HepG2 (cell line): Measurements from ENCODE around the gene PRSS36. TPM values are rescaled to one million over a fixed set of nuclear protein-coding genes. Genes with fewer than 3 reads are reported as not detected.

Experiments
- DNMT3B ChIP-seq: conservative IDR thresholded peaks from 2 replicates; pipeline ENCODE4 v1.6.1; 2016; ENCODE audit warnings: missing biosample characterization, control low read depth
- ERF ChIP-seq: IDR thresholded peaks from 2 replicates; pipeline ENCODE4 v1.6.1; 2018; ENCODE audit warnings: missing biosample characterization, missing genetic modification reagents
- HDAC1 ChIP-seq: sonication (generic); formaldehyde crosslinking; IDR thresholded peaks from 2 replicates; pipeline ENCODE4 v1.5.1; 2020; ENCODE audit warnings: mild to moderate bottlenecking, missing genetic modification reagents
- NKX3-1 ChIP-seq: sonication (generic); formaldehyde crosslinking; IDR thresholded peaks from 2 replicates; pipeline ENCODE4 v1.5.0; 2020; ENCODE audit warnings: missing genetic modification reagents
- NR3C1 ChIP-seq: sonication (generic); formaldehyde crosslinking; IDR thresholded peaks from 2 replicates; pipeline ENCODE4 v1.4.0; 2020; ENCODE audit warnings: missing genetic modification reagents
- SIX4 ChIP-seq: sonication (generic); formaldehyde crosslinking; IDR thresholded peaks from 2 replicates; pipeline ENCODE4 v1.4.0; 2020; ENCODE audit warnings: missing genetic modification reagents
- SNAPC2 ChIP-seq: sonication (generic); formaldehyde crosslinking; IDR thresholded peaks from 2 replicates; pipeline ENCODE4 v1.8.1; 2022; ENCODE audit warnings: mild to moderate bottlenecking, missing genetic modification reagents
- ZKSCAN8 ChIP-seq: IDR thresholded peaks from 2 replicates; pipeline ENCODE4 v1.6.1; 2016; ENCODE audit warnings: borderline replicate concordance, missing genetic modification reagents, missing compliant biosample characterization
- ZNF124 ChIP-seq: sonication (generic); formaldehyde crosslinking; IDR thresholded peaks from 2 replicates; pipeline ENCODE4 v1.4.0; 2020; ENCODE audit warnings: missing genetic modification reagents
- ZNF225 ChIP-seq: sonication (generic); formaldehyde crosslinking; IDR thresholded peaks from 2 replicates; pipeline ENCODE4 v1.4.0; 2020; ENCODE audit warnings: mild to moderate bottlenecking, missing genetic modification reagents
- ZNF329 ChIP-seq: sonication (generic); formaldehyde crosslinking; IDR thresholded peaks from 2 replicates; pipeline ENCODE4 v1.9.0; 2021; ENCODE audit warnings: low read depth, mild to moderate bottlenecking, missing genetic modification reagents
- ZNF556 ChIP-seq: sonication (generic); formaldehyde crosslinking; IDR thresholded peaks from 2 replicates; pipeline ENCODE4 v1.4.0; 2020; ENCODE audit warnings: mild to moderate bottlenecking, missing genetic modification reagents, borderline replicate concordance
- ZNF792 ChIP-seq: IDR thresholded peaks from 2 replicates; pipeline ENCODE4 v1.6.1; 2016
- ZSCAN30 ChIP-seq: sonication (generic); formaldehyde crosslinking; IDR thresholded peaks from 2 replicates; pipeline ENCODE4 v1.5.0; 2020; ENCODE audit warnings: mild to moderate bottlenecking, missing genetic modification reagents
- ZZZ3 ChIP-seq: sonication (generic); formaldehyde crosslinking; IDR thresholded peaks from 2 replicates; pipeline ENCODE4 v1.4.0; 2020; ENCODE audit warnings: missing genetic modification reagents, mild to moderate bottlenecking, borderline replicate concordance
- polyA plus RNA-seq, 8 experiments: library from polyadenylated mRNA; depleted of rRNA in 3 of 8; stranded (reverse) in 7 of 8; unstranded in 1 of 8; fragments of >200 nt; fragmentation: Illumina TruSeq in 4 of 8; extraction: Trizol in 4 of 8; gene quantifications; 2 replicates each; pipeline versions ENCODE4 v1.2.1 to v1.2.3, GENCODE V29; 2011 to 2016; ENCODE audit warnings: low read depth in 4 of 8, missing spikeins in 1 of 8, mixed read lengths in 1 of 8; ENCODE audit not compliant: insufficient read depth in 1 of 8
- total RNA-seq, 5 experiments: library from RNA; depleted of rRNA; stranded (reverse); fragments of >200 nt; fragmentation: Illumina TruSeq; extraction: Trizol; gene quantifications; 2 replicates each; pipeline ENCODE4 v1.2.3, GENCODE V29; 2016; ENCODE audit warnings: low read depth in 1 of 5
- TF ChIP-seq, protein P1 (sequence below): IDR thresholded peaks from 2 replicates; pipeline ENCODE4 v1.6.1; 2016; ENCODE audit warnings: missing genetic modification reagents, missing compliant biosample characterization
- TF ChIP-seq, protein P2 (sequence below): sonication (generic); formaldehyde crosslinking; IDR thresholded peaks from 2 replicates; pipeline ENCODE4 v1.4.0; 2020; ENCODE audit warnings: mild to moderate bottlenecking, missing genetic modification reagents, borderline replicate concordance
- TF ChIP-seq, protein P3 (sequence below): IDR thresholded peaks from 2 replicates; pipeline ENCODE4 v1.6.1; 2012; ENCODE audit warnings: low read length, improper control_type of control experiment

PRSS36 gene
- total and polyA plus RNA-seq, 2 of the 13 experiments (the other 11 are each of a cell fraction or from before 2014, with no cell fraction given), result 1.5 to 2.1 TPM

DNA sequence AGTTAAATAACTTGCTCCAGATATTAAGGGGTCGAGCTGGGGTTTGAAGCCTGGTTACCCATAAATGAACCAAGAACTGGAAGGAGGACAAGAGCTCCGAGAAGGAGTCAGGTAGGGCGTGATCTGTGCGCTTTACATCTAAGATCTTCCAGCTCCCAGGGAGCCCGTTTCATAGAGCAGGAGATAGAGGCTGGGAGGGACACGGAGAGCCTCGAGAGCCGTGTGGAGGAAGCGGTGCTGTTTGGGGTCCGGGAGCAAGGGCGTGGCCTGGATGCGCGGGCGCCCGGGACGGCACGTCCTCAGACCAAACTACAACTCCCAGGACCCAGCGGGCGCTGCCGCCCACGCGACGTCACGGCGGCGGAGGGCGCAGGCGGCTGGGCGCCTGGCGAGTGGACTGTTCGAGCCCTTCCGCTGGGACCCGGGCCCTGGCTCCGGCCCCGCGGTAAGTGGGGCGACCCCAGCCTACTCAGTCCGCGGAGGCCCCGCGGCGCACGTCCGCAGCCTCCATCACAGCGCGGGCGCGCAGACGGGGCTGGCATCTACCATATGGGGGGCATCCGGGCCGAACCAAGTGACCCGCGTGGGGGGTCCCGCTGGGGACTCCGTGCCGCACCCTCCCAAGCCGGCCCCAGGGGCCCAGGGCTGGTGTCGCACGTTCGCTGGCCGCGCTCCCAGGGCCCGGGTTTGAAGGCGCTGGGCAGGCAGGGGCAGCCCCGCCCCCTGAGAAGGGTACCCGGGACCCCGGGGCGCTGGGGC is 41.7 kb downstream of the PRSS36 start, which contains the start of gene BCKDK (continued):
- TF ChIP-seq, protein P1, sequence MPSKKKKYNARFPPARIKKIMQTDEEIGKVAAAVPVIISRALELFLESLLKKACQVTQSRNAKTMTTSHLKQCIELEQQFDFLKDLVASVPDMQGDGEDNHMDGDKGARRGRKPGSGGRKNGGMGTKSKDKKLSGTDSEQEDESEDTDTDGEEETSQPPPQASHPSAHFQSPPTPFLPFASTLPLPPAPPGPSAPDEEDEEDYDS (CRISPR knock-in tag), result peak; percentile 81
- TF ChIP-seq DNMT3B (CRISPR knock-in tag) (no peak), ZNF124 (CRISPR knock-in tag) (peak; percentile 94; the same call in 1 of the 2 replicates), ERF (CRISPR knock-in tag) (peak; percentile 85), ZNF225 (CRISPR knock-in tag) (0 out of 2 replicates have a peak, but pooled peaks have one; percentile 37), ZZZ3 (peak; percentile 72; the same call in 1 of the 2 replicates), ZKSCAN8 (CRISPR knock-in tag) (no peak), ZNF556 (CRISPR knock-in tag) (no peak; the same call in 1 of the 2 replicates), SNAPC2 (0 out of 2 replicates have a peak, but pooled peaks have one; percentile 35), HDAC1 (peak; percentile 90), ZNF329 (peak; percentile 99), ZSCAN30 (no peak), NKX3-1 (CRISPR knock-in tag) (no peak), NR3C1 (CRISPR knock-in tag) (no peak), ZNF792 (CRISPR knock-in tag) (peak; percentile 89; the same call in 1 of the 2 replicates), SIX4 (CRISPR knock-in tag) (no peak; the same call in 1 of the 2 replicates)
- TF ChIP-seq, protein P2, sequence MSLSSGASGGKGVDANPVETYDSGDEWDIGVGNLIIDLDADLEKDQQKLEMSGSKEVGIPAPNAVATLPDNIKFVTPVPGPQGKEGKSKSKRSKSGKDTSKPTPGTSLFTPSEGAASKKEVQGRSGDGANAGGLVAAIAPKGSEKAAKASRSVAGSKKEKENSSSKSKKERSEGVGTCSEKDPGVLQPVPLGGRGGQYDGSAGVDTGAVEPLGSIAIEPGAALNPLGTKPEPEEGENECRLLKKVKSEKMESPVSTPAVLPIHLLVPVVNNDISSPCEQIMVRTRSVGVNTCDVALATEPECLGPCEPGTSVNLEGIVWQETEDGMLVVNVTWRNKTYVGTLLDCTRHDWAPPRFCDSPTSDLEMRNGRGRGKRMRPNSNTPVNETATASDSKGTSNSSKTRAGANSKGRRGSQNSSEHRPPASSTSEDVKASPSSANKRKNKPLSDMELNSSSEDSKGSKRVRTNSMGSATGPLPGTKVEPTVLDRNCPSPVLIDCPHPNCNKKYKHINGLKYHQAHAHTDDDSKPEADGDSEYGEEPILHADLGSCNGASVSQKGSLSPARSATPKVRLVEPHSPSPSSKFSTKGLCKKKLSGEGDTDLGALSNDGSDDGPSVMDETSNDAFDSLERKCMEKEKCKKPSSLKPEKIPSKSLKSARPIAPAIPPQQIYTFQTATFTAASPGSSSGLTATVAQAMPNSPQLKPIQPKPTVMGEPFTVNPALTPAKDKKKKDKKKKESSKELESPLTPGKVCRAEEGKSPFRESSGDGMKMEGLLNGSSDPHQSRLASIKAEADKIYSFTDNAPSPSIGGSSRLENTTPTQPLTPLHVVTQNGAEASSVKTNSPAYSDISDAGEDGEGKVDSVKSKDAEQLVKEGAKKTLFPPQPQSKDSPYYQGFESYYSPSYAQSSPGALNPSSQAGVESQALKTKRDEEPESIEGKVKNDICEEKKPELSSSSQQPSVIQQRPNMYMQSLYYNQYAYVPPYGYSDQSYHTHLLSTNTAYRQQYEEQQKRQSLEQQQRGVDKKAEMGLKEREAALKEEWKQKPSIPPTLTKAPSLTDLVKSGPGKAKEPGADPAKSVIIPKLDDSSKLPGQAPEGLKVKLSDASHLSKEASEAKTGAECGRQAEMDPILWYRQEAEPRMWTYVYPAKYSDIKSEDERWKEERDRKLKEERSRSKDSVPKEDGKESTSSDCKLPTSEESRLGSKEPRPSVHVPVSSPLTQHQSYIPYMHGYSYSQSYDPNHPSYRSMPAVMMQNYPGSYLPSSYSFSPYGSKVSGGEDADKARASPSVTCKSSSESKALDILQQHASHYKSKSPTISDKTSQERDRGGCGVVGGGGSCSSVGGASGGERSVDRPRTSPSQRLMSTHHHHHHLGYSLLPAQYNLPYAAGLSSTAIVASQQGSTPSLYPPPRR (CRISPR knock-in tag), result no peak
- TF ChIP-seq, protein P3, sequence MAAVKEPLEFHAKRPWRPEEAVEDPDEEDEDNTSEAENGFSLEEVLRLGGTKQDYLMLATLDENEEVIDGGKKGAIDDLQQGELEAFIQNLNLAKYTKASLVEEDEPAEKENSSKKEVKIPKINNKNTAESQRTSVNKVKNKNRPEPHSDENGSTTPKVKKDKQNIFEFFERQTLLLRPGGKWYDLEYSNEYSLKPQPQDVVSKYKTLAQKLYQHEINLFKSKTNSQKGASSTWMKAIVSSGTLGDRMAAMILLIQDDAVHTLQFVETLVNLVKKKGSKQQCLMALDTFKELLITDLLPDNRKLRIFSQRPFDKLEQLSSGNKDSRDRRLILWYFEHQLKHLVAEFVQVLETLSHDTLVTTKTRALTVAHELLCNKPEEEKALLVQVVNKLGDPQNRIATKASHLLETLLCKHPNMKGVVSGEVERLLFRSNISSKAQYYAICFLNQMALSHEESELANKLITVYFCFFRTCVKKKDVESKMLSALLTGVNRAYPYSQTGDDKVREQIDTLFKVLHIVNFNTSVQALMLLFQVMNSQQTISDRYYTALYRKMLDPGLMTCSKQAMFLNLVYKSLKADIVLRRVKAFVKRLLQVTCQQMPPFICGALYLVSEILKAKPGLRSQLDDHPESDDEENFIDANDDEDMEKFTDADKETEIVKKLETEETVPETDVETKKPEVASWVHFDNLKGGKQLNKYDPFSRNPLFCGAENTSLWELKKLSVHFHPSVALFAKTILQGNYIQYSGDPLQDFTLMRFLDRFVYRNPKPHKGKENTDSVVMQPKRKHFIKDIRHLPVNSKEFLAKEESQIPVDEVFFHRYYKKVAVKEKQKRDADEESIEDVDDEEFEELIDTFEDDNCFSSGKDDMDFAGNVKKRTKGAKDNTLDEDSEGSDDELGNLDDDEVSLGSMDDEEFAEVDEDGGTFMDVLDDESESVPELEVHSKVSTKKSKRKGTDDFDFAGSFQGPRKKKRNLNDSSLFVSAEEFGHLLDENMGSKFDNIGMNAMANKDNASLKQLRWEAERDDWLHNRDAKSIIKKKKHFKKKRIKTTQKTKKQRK, result no peak
